Measurements from ENCODE around the gene COPZ1. TPM values are rescaled to one million over a fixed set of nuclear protein-coding genes. Genes with fewer than 3 reads are reported as not detected.
A peak's percentile ranks its signal among the peaks of the same experiment; 100 is the strongest.

Gene COPZ1
- total RNA-seq, 1 experiment from 2014 or later: 104 TPM

GRCh38 chr12:54390176-54390667 is 65.3 kb downstream of the COPZ1 start:
- no peak overlapping the region for H2AFZ ChIP-seq (ENCODE audit: low read length)
- H3K4me1 ChIP-seq (ENCODE audit: insufficient read depth, low read length): peaks cover 29% of the 10 kb centered on the region
- TF ChIP-seq, protein P1, sequence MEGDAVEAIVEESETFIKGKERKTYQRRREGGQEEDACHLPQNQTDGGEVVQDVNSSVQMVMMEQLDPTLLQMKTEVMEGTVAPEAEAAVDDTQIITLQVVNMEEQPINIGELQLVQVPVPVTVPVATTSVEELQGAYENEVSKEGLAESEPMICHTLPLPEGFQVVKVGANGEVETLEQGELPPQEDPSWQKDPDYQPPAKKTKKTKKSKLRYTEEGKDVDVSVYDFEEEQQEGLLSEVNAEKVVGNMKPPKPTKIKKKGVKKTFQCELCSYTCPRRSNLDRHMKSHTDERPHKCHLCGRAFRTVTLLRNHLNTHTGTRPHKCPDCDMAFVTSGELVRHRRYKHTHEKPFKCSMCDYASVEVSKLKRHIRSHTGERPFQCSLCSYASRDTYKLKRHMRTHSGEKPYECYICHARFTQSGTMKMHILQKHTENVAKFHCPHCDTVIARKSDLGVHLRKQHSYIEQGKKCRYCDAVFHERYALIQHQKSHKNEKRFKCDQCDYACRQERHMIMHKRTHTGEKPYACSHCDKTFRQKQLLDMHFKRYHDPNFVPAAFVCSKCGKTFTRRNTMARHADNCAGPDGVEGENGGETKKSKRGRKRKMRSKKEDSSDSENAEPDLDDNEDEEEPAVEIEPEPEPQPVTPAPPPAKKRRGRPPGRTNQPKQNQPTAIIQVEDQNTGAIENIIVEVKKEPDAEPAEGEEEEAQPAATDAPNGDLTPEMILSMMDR (conservative IDR thresholded peaks at IDR 0.05): no peak
- no peak overlapping the region for H3K56ac ChIP-seq (ENCODE audit: insufficient read length, low read depth, low read length)
- H3K79me1 ChIP-seq (ENCODE audit: insufficient read depth, low read depth, low read length, poor library complexity, severe bottlenecking): no peaks in the 10 kb centered on the region
- no peaks in the 10 kb centered on the region for H3K27me3 ChIP-seq (ENCODE audit: insufficient read depth, low read length)
- peaks cover 25% of the 10 kb centered on the region for H3K23me2 ChIP-seq (ENCODE audit: insufficient read length, low read depth, low read length, poor library complexity, severe bottlenecking)
- H3K4me1 Mint-ChIP-seq: peaks cover 70 to 76% of the 10 kb centered on the region in 2 experiments
- no peak overlapping the region for H3K23ac ChIP-seq (ENCODE audit: insufficient read length, low read depth, low read length)
- WGBS (ENCODE audit: extremely low coverage, insufficient read length, low lambda C conversion rate): no CpG with 5 or more reads among the region's 7 CpGs
- no peaks in the 10 kb centered on the region for H4K20me1 ChIP-seq (ENCODE audit: control insufficient read depth, insufficient read depth, insufficient read length)
- H2BK15ac ChIP-seq (ENCODE audit: low read depth, low read length): no peak overlapping the region
- peak; percentile 60 for DNase-seq
- peak overlapping the region; percentile 80 to 88 for H3K4me3 Mint-ChIP-seq
- no peak overlapping the region for H3K9ac ChIP-seq (ENCODE audit: extremely low read depth, insufficient read length, low read length)
- H3K27me3 Mint-ChIP-seq (ENCODE audit: low read depth): peaks cover 19% of the 10 kb centered on the region
- no peak overlapping the region for H4K8ac ChIP-seq (replicated peaks; ENCODE audit: insufficient read length, low read depth, low read length)
- H3K27ac Mint-ChIP-seq: peak overlapping the region in 2 of 3 experiments; percentile 53 to 56; a peak in 4 of 7 replicates
- no peak overlapping the region for H3K27ac ChIP-seq (ENCODE audit: insufficient read length, low read depth, low read length)
- H4K91ac ChIP-seq (ENCODE audit: insufficient read length, low read depth, low read length): no peak overlapping the region
- H3K79me2 ChIP-seq (ENCODE audit: insufficient read depth, low read length): no peaks in the 10 kb centered on the region; the same call in 1 of the 2 replicates
- H2BK5ac ChIP-seq (ENCODE audit: insufficient read length, low read length): no peak overlapping the region
- H3K18ac ChIP-seq (ENCODE audit: insufficient read length, low read depth, low read length): no peak overlapping the region
- H3K9me3 Mint-ChIP-seq: no peaks in the 10 kb centered on the region
- H2BK120ac ChIP-seq (ENCODE audit: low read depth, low read length, poor library complexity, severe bottlenecking): no peak overlapping the region
- no peaks in the 10 kb centered on the region for H3K9me3 ChIP-seq (ENCODE audit: control insufficient read depth, low read depth, low read length)
- peak overlapping the region; percentile 82 for H3K4me2 ChIP-seq (ENCODE audit: insufficient read depth, insufficient read length, low read length)
- H3K14ac ChIP-seq (ENCODE audit: insufficient read depth, low read length): no peak overlapping the region; the same call in 1 of the 2 replicates
- H3T11ph ChIP-seq (ENCODE audit: low read length): no peak overlapping the region
- no peak overlapping the region for H2AK5ac ChIP-seq (ENCODE audit: insufficient read length, low read length)
- H2BK12ac ChIP-seq (ENCODE audit: insufficient read length, low read depth, low read length): no peak overlapping the region
- H4K5ac ChIP-seq (ENCODE audit: insufficient read length, low read depth, low read length): no peak overlapping the region
- no peak overlapping the region for H3K4ac ChIP-seq (ENCODE audit: low read depth, low read length)
- H2BK20ac ChIP-seq (ENCODE audit: low read depth, low read length, poor library complexity, severe bottlenecking): no peak overlapping the region
- peaks cover 0 to 1% (median 0%) of the 10 kb centered on the region in 3 experiments; a peak in 2 of 7 replicates for H3K36me3 Mint-ChIP-seq (ENCODE audit: insufficient read depth in 1 of 3, low read depth in 3 of 3)

Data from H9 (cell line).